IPS-20b (cell line): Measurements from ENCODE around the gene SMIM29.

Source experiments
- H3K27ac ChIP-seq: one replicate; pipeline ENCODE4 v1.5.1; 2013; ENCODE audit warnings: low read length
- H3K27me3 ChIP-seq: 2 replicates; pipeline ENCODE4 v1.6.1; 2013; ENCODE audit warnings: mild to moderate bottlenecking, low read length, inconsistent platforms; ENCODE audit not compliant: insufficient read depth
- H3K36me3 ChIP-seq: 2 replicates; pipeline ENCODE4 v1.6.1; 2013; ENCODE audit warnings: low read depth, mild to moderate bottlenecking, inconsistent platforms, low read length, moderate library complexity; ENCODE audit not compliant: insufficient read depth
- H3K4me1 ChIP-seq: 2 replicates; pipeline ENCODE4 v1.6.1; 2013; ENCODE audit warnings: mild to moderate bottlenecking, control low read depth, inconsistent platforms, low read length, moderate library complexity; ENCODE audit not compliant: insufficient read depth
- H3K4me3 ChIP-seq: 2 replicates; pipeline ENCODE4 v1.5.1; 2013; ENCODE audit warnings: mild to moderate bottlenecking, low read length, inconsistent platforms
- H3K9ac ChIP-seq: 2 replicates; pipeline ENCODE4 v1.6.1; 2013; ENCODE audit warnings: low read depth, mild to moderate bottlenecking, inconsistent platforms, low read length, moderate library complexity
- H3K9me3 ChIP-seq: 2 replicates; pipeline ENCODE4 v1.6.1; 2013; ENCODE audit warnings: mild to moderate bottlenecking, low read depth, low read length, inconsistent platforms; ENCODE audit not compliant: insufficient read depth

The SMIM29 gene

GRCh38 chr6:34237316-34237721 is 11.5 kb downstream of the SMIM29 start:
- Histone ChIP-seq H3K27ac (no peak overlapping the region), H3K9me3 (no peaks in the 10 kb centered on the region), H3K4me3 (peak overlapping the region; percentile 95; the same call in 1 of the 2 replicates), H3K9ac (peak overlapping the region; percentile 98), H3K36me3 (peaks cover 42% of the 10 kb centered on the region), H3K4me1 (peaks cover 37% of the 10 kb centered on the region), H3K27me3 (no peaks in the 10 kb centered on the region)

- no peaks in the 10 kb centered on the region for H3K9me3 ChIP-seq
- H3K4me1 ChIP-seq = peaks cover 31% of the 10 kb centered on the region
- peak within 1 kb of the TSS; percentile 98 for H3K9ac ChIP-seq
- H3K27ac ChIP-seq = peak within 1 kb of the TSS; percentile 90
- H3K4me3 ChIP-seq = peak within 1 kb of the TSS; percentile 95
- H3K36me3 ChIP-seq = peaks cover 36% of the 10 kb centered on the region
- no peaks in the 10 kb centered on the region for H3K27me3 ChIP-seq
These were observed 12.1 kb downstream of the SMIM29 start, which contains the start of gene HMGA1 for GRCh38 chr6:34236443-34237315. TSS of gene HMGA1 (plus strand) at chr6:34236873. CDS start at chr6:34240781, 3,908 bp downstream.

GRCh38 chr6:34236131-34236442 is 12.7 kb downstream of the SMIM29 start:
- peaks cover 30% of the 10 kb centered on the region for H3K36me3 ChIP-seq
- no peaks in the 10 kb centered on the region for H3K27me3 ChIP-seq
- H3K4me1 ChIP-seq = peaks cover 30% of the 10 kb centered on the region
- H3K27ac ChIP-seq = peak overlapping the region; percentile 90
- H3K9ac ChIP-seq = peak overlapping the region; percentile 97
- no peaks in the 10 kb centered on the region for H3K9me3 ChIP-seq
- H3K4me3 ChIP-seq = peak overlapping the region; percentile 95

- Histone ChIP-seq H3K9ac (peak overlapping the region; percentile 97), H3K4me1 (peaks cover 29% of the 10 kb centered on the region), H3K27ac (peak overlapping the region; percentile 90), H3K9me3 (no peaks in the 10 kb centered on the region), H3K27me3 (no peaks in the 10 kb centered on the region), H3K36me3 (peaks cover 24% of the 10 kb centered on the region), H3K4me3 (peak overlapping the region; percentile 95)
These were observed 13.3 kb downstream of the SMIM29 start for GRCh38 chr6:34235307-34236130.

- Histone ChIP-seq H3K4me1 (peaks cover 21% of the 10 kb centered on the region), H3K27ac (peak overlapping the region; percentile 95), H3K36me3 (peaks cover 17% of the 10 kb centered on the region), H3K9me3 (no peaks in the 10 kb centered on the region), H3K9ac (peak overlapping the region; percentile 99), H3K27me3 (no peaks in the 10 kb centered on the region), H3K4me3 (peak overlapping the region; percentile 65)
These were observed 14.0 kb downstream of the SMIM29 start for GRCh38 chr6:34234667-34235306.

- H3K9ac ChIP-seq = peak overlapping the region; percentile 99
- H3K27ac ChIP-seq = peak overlapping the region; percentile 95
- peaks cover 12% of the 10 kb centered on the region for H3K4me1 ChIP-seq
These were observed 14.9 kb downstream of the SMIM29 start for GRCh38 chr6:34233867-34234266.

GRCh38 chr6:34232901-34233300 is 15.9 kb downstream of the SMIM29 start:
- Histone ChIP-seq H3K27me3 (no peaks in the 10 kb centered on the region), H3K27ac (no peak overlapping the region), H3K9me3 (no peaks in the 10 kb centered on the region), H3K36me3 (no peaks in the 10 kb centered on the region), H3K9ac (0 out of 2 replicates have a peak overlapping the region, but pooled peaks have one; percentile 9), H3K4me1 (peaks cover 12% of the 10 kb centered on the region), H3K4me3 (no peak overlapping the region)

More at GRCh38 chr6:34233867-34234266, 14.9 kb downstream of the SMIM29 start:
- Histone ChIP-seq H3K36me3 (peaks cover 7% of the 10 kb centered on the region; the same call in 1 of the 2 replicates), H3K27me3 (no peaks in the 10 kb centered on the region), H3K9me3 (no peaks in the 10 kb centered on the region), H3K4me3 (peak overlapping the region; percentile 65; the same call in 1 of the 2 replicates)

GRCh38 chr6:34231566-34232336 is 17.1 kb downstream of the SMIM29 start:
- Histone ChIP-seq H3K27me3 (no peaks in the 10 kb centered on the region), H3K27ac (no peak overlapping the region), H3K4me1 (peaks cover 22% of the 10 kb centered on the region), H3K4me3 (no peak overlapping the region), H3K9ac (no peak overlapping the region), H3K9me3 (no peaks in the 10 kb centered on the region), H3K36me3 (no peaks in the 10 kb centered on the region)

GRCh38 chr6:34230653-34231371 is 18.0 kb downstream of the SMIM29 start:
- H3K4me1 ChIP-seq = peaks cover 32% of the 10 kb centered on the region

GRCh38 chr6:34229877-34230276 is 18.9 kb downstream of the SMIM29 start:
- H3K4me1 ChIP-seq = peaks cover 33% of the 10 kb centered on the region
- H3K9me3 ChIP-seq = no peaks in the 10 kb centered on the region
- no peaks in the 10 kb centered on the region for H3K27me3 ChIP-seq
- H3K9ac ChIP-seq = no peak overlapping the region
- no peak overlapping the region for H3K4me3 ChIP-seq
- no peaks in the 10 kb centered on the region for H3K36me3 ChIP-seq
- H3K27ac ChIP-seq = no peak overlapping the region

More at GRCh38 chr6:34230653-34231371, 18.0 kb downstream of the SMIM29 start:
- no peaks in the 10 kb centered on the region for H3K27me3 ChIP-seq
- no peaks in the 10 kb centered on the region for H3K9me3 ChIP-seq
- H3K27ac ChIP-seq = no peak overlapping the region
- no peak overlapping the region for H3K9ac ChIP-seq
- no peaks in the 10 kb centered on the region for H3K36me3 ChIP-seq
- no peak overlapping the region for H3K4me3 ChIP-seq
